HFF-Myc (cell line): ENCODE measurements around the gene CDH23.
A peak's percentile ranks its signal among the peaks of the same experiment; 100 is the strongest.

Experiments
- DNase-seq: peaks from one replicate; pipeline ENCODE4 v3.0.0-alpha.2; 2011; ENCODE audit warnings: low read depth; ENCODE audit errors: extremely low read depth
- H3K4me3 ChIP-seq: replicated peaks from 2 replicates; pipeline ENCODE4 v1.5.1; 2011; ENCODE audit warnings: low read depth, mild to moderate bottlenecking, control low read depth, low read length
- TF ChIP-seq, protein P1 (sequence below): IDR thresholded peaks from 2 replicates; pipeline ENCODE4 v1.5.1; 2012; ENCODE audit warnings: mild to moderate bottlenecking, low read depth, low read length, control low read depth; ENCODE audit errors: missing control alignments

The CDH23 gene

DNA sequence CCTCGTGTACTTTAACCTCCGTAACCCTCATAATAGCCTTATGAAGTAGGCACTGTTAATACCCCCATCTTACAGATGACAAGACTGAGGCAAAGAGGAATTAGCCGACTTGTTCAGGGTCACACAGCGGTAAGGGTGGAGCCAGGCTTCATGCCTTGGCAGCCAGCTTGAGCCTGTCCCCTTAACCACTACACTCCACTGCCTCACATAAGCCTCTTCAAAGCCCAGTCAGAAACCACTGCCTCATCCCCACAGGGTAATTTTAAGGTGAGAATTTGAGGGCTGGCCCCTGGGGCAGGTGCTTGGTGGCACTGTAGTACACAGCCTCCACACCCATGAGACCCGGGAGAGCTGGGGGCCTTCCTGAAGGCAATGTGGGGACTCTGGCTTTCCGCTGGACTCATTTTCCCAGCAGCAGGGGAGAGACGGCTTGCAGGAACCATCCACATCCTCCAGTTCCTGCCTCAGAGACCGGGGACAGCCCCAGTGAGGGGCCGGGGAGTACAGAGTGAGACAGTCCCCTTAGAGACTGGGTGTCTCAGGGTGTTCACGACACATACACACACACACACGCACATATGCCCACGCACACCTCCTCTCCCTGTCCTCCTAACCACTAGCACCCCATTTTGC, 330.5 kb downstream of the CDH23 start:
- no peak for DNase-seq
- H3K4me3 ChIP-seq, result no peak overlapping the region

DNA sequence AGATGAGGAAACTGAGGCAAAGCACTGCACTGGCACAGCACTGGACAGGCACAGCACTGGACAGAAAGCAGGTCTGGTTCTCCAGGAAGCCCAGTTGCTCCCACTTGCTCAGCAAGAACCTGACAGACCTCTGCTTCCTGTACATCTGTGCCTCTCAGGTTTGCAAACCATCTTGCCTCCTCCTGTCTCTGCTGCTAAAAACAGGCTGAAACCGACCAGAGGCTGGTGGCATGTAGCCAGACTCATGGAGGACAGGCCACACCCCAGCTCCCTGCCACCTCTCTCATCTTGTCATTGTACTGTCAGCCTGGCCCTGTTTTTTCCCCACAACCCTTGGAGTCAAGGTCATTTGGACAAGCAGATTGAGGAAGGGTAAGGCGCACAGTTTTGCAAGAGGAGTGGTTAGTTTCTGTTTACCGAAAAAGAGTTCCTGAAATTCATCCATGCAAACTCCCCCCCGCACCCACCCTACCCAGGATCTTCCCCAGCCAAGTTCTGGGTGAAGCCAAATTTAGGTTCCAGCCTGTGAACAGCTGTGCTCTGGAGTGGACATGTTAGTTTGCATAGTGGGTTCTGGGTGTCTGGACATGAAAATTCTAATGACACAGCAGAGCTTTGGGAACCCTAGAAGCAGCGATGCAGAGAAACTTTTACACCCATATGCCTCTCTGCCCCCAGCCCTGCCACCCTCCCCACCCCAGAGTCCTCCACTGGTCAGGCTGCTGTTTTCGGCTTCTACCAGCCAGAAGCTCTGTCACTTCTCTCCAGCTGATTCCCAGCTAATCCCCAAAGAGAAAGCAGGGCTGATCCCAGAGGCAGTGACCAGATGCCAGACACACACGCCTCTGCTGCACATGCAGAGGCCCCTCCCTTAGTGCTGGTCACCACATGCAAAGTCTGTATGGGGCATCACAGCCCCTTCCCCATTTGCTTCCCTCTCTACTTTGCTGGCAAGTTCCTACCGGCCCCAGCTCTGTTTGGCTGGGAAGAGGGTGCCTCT, 331.3 kb downstream of the CDH23 start:
- TF ChIP-seq, protein P1, sequence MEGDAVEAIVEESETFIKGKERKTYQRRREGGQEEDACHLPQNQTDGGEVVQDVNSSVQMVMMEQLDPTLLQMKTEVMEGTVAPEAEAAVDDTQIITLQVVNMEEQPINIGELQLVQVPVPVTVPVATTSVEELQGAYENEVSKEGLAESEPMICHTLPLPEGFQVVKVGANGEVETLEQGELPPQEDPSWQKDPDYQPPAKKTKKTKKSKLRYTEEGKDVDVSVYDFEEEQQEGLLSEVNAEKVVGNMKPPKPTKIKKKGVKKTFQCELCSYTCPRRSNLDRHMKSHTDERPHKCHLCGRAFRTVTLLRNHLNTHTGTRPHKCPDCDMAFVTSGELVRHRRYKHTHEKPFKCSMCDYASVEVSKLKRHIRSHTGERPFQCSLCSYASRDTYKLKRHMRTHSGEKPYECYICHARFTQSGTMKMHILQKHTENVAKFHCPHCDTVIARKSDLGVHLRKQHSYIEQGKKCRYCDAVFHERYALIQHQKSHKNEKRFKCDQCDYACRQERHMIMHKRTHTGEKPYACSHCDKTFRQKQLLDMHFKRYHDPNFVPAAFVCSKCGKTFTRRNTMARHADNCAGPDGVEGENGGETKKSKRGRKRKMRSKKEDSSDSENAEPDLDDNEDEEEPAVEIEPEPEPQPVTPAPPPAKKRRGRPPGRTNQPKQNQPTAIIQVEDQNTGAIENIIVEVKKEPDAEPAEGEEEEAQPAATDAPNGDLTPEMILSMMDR, result no peak
- DNase-seq, result peak; percentile 62
- no peak overlapping the region for H3K4me3 ChIP-seq

More for the DNA sequence above, 330.5 kb downstream of the CDH23 start:
- TF ChIP-seq, protein P1, result no peak

DNA sequence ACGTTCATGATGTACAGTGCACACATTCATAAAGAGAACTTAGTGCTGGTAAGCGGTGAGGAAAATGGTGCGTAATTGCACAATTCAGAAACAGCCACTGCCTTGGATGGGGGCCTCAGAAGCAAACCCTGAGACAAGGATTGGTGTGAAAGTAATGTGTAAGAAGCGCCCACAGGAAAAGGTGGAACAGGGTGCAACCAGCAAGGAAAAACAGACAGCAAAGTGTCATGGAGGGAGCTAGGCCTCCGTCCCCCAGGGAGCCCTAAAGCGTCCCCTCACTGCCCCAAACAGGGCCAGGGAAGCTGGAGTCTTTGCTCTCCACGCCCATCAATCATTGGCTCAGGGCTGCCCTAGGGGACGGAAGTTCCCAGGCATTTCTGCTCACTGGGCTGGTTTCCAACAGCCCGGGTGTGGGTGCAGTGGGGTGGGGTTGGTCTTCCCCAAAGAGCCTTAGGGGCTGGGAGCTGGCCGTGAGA, 332.5 kb downstream of the CDH23 start:
- no peak for DNase-seq
- no peak overlapping the region for H3K4me3 ChIP-seq
- TF ChIP-seq, protein P1, result no peak

DNA sequence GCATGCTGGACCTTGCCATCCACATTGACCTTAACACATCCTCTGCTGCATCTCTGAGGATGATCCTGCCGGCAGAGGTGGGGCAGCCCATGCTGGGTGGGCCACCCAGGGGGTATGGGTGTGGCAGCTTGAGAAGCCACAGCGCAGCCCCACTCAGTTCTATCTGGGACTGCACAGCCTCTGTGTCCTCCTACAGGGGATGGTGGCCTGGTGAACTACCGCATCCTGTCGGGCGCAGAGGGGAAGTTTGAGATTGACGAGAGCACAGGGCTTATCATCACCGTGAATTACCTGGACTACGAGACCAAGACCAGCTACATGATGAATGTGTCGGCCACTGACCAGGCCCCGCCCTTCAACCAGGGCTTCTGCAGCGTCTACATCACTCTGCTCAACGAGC, 335.1 kb downstream of the CDH23 start:
- DNase-seq, result no peak
- TF ChIP-seq, protein P1, result no peak
- H3K4me3 ChIP-seq, result no peak overlapping the region

DNA sequence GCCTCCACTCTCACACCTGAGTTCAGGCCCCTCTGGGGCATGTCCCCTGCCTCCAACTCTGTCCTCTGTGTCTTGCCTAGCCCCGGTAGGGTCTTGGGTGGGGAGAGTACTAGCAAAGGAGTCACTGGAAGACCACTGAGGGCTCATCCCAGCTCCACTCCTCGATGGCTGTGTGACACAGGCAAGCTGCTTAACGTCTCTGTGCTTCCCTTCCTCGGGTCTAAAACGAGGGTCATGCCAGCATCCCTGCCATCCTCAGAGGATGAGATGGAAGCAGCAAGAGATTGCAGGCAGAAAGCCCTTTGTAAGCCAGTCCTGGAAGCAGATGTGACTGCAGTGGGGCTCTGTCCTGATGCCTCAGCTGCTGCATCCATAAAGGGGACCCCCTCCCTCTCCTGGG, 338.1 kb downstream of the CDH23 start:
- no peak for DNase-seq
- H3K4me3 ChIP-seq, result no peak overlapping the region
- TF ChIP-seq, protein P1, result no peak

DNA sequence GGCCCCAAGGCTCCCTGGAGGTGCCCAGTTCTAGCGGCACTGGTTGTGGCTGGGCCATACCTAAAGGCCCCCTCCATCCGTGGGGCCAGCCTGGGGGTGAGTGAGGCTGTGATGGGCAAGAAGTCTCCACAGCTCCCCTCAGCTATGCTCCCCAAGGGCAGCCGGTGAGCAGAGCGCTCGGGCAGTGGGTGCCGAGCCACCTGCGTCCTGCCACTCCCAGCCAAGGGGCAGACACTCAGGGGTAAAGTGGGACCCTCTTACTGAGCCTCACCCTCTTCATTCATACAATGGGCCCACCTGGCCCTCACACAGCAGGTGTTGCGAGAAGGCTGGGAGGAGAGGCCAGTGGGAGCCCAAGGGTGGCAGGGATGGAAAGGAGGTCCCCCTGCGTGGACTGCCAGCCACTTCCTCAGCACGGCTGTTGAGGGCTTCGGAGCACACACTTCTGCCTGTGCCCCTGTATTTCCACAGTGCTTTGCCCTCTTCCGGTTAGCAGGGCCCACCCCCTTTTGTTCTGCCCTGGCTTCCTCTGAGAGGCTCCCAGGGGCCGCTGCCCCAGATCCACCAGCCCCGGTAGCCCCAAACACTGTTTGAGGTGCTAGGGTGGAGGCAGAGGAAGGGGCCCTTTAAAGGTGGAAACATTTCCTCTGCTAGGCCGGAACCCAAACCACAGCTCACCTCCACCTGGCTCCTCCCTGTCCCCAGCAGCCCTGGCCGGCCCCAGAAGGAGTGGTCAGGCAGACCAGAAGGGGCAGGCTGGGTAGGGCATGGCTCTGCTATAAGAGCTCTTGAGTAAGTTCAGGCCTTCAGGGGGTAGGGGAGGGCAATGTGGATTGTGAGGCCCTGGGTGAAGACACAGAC, 339.2 kb downstream of the CDH23 start:
- no peak for DNase-seq
- H3K4me3 ChIP-seq, result no peak overlapping the region
- TF ChIP-seq, protein P1, result no peak
